Effector memory CD8-positive, alpha-beta T cell (primary cell): ENCODE measurements around the gene SPPL2A.

ENCODE experiments used
- ATAC-seq: fragments of 150-1000 bp; cut with Tn5 transposase; replicated peaks from 2 replicates; pipeline ENCODE4 v1.10.0; 2021; ENCODE audit warnings: mild to moderate bottlenecking, moderate library complexity
- DNase-seq, 3 experiments: peaks; one replicate each; pipeline ENCODE4 v3.0.0; 2021
- H3K27ac Mint-ChIP-seq, 2 donors: one replicate each; pipeline ENCODE4 v1.8.0; 2022; ENCODE audit warnings: mild to moderate bottlenecking in 2 of 2, mixed read lengths in 2 of 2, moderate library complexity in 2 of 2
- H3K27me3 Mint-ChIP-seq, 2 donors: one replicate each; pipeline ENCODE4 v1.8.0; 2022; ENCODE audit warnings: mixed read lengths in 2 of 2
- H3K36me3 Mint-ChIP-seq: one replicate; pipeline ENCODE4 v1.8.0; 2022; ENCODE audit warnings: mild to moderate bottlenecking, moderate library complexity, mixed read lengths; ENCODE audit not compliant: insufficient read depth
- H3K4me1 Mint-ChIP-seq, 2 donors: one replicate each; pipeline ENCODE4 v1.8.0; 2022; ENCODE audit warnings: low read depth in 2 of 2, mixed read lengths in 2 of 2
- H3K4me3 Mint-ChIP-seq, 2 donors: one replicate each; pipeline ENCODE4 v1.8.0; 2022; ENCODE audit warnings: mild to moderate bottlenecking in 2 of 2, mixed read lengths in 2 of 2, moderate library complexity in 2 of 2
- H3K9me3 Mint-ChIP-seq, 2 donors: one replicate each; pipeline ENCODE4 v1.8.0; 2022; ENCODE audit warnings: mixed read lengths in 2 of 2

SPPL2A gene

GRCh38 chr15:50653156-50653743 lies 112.3 kb downstream of the SPPL2A start:
- no peak for DNase-seq
- no peak for ATAC-seq
- H3K27ac Mint-ChIP-seq = peak overlapping the region; percentile 49 to 57
- H3K9me3 Mint-ChIP-seq = no peaks in the 10 kb centered on the region
- H3K36me3 Mint-ChIP-seq = peaks cover 94% of the 10 kb centered on the region
- H3K27me3 Mint-ChIP-seq = no peaks in the 10 kb centered on the region
- peaks cover 8 to 17% of the 10 kb centered on the region in 2 donors for H3K4me1 Mint-ChIP-seq
- no peak overlapping the region for H3K4me3 Mint-ChIP-seq

- H3K27ac Mint-ChIP-seq = peak overlapping the region; percentile 19 to 57
- ATAC-seq (no peak), DNase-seq (no peak)
- no peaks in the 10 kb centered on the region for H3K27me3 Mint-ChIP-seq
- H3K36me3 Mint-ChIP-seq = peaks cover 94% of the 10 kb centered on the region
- H3K4me1 Mint-ChIP-seq = peaks cover 8 to 17% of the 10 kb centered on the region in 2 donors
- H3K4me3 Mint-ChIP-seq = no peak overlapping the region
- no peaks in the 10 kb centered on the region for H3K9me3 Mint-ChIP-seq
Observed at GRCh38 chr15:50652671-50653070, 112.8 kb downstream of the SPPL2A start.
